ENCODE data around the gene RPL4. TPM values are rescaled to one million over a fixed set of nuclear protein-coding genes. Genes with fewer than 3 reads are reported as not detected.

RPL4 gene
- total and polyA plus RNA-seq, 10 of the 15 experiments (the other 5 are each of a cell fraction or from before 2014, with no cell fraction given): 2,004 to 8,888 (median 4,667) TPM

DNA sequence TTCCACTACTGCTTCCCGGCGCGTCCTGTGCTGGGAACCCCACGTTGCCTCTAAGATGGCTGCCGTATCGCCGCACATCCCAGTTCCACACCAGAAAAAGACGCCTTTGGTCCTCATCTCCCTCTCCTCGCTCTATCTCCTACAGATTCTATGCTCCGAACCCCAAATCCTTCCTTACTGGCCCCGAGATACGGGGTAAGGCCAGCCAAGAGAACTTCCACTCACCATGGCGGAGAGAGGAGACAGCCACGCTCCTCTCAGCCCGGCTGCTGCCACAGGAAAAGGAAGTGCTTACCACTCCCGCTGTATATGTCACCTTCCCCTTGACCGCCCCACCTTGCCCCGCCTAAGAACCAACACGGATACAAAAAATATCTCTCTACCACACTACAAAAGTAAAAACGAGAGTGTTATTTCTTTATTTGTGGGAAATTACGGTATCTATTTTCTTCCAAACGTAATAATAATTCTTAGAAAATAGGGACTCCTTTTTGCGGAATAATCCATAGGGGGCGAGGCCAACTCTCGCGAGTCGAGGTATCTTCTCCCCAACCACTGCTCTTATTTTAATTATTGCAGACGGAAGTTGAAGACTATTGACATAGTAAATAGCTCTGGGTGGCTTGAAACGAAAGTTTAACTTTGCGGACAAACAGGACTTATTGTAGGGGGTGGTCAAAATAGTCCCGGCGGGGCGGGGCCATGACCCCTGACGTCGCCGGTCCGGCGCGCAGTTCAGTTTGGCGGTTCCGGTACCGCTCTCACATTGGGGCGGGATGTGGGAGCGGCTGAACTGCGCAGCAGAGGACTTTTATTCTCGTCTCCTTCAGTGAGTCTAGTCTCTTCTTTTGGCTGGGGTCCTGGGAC is at the start of gene RPL4, which contains the start of gene ZWILCH (continued):
- no peak for TF ChIP-seq HDAC6 (IDR thresholded peaks at IDR 0.05; ENCODE audit: unreplicated experiment)
- TF ChIP-seq RCOR1 (conservative IDR thresholded peaks at IDR 0.05; ENCODE audit: low read depth, low read length): 0 out of 2 replicates have a peak, but pooled peaks have one; percentile 43
- no peak for TF ChIP-seq BMI1 (IDR thresholded peaks at IDR 0.05; ENCODE audit: borderline replicate concordance)
- TF ChIP-seq RB1 (IDR thresholded peaks at IDR 0.05; ENCODE audit: borderline replicate concordance): peak; percentile 45; the same call in 1 of the 2 replicates
- no peak; the same call in 1 of the 2 replicates for TF ChIP-seq SPI1 (IDR thresholded peaks at IDR 0.05; ENCODE audit: borderline replicate concordance, insufficient read depth, low read depth, low read length)
- peak in 1 of 2 experiments; percentile 55; a peak in 1 of 4 replicates for TF ChIP-seq ETV6 (conservative IDR thresholded peaks at IDR 0.05 in 1 of 2, IDR thresholded peaks at IDR 0.05 in 1 of 2; ENCODE audit: borderline replicate concordance in 1 of 2, low read depth in 1 of 2)
- TF ChIP-seq SUZ12 (IDR thresholded peaks at IDR 0.05; ENCODE audit: unreplicated experiment): no peak
- TF ChIP-seq HDAC2 (IDR thresholded peaks at IDR 0.05): no peak
- TF ChIP-seq YBX1 (IDR thresholded peaks at IDR 0.05): no peak
- TF ChIP-seq, protein P1, sequence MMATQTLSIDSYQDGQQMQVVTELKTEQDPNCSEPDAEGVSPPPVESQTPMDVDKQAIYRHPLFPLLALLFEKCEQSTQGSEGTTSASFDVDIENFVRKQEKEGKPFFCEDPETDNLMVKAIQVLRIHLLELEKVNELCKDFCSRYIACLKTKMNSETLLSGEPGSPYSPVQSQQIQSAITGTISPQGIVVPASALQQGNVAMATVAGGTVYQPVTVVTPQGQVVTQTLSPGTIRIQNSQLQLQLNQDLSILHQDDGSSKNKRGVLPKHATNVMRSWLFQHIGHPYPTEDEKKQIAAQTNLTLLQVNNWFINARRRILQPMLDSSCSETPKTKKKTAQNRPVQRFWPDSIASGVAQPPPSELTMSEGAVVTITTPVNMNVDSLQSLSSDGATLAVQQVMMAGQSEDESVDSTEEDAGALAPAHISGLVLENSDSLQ (IDR thresholded peaks at IDR 0.05): peak; percentile 61; the same call in 1 of the 2 replicates
- TF ChIP-seq NR2C1 (IDR thresholded peaks at IDR 0.05): peak; percentile 86
- TF ChIP-seq SMARCA5 (IDR thresholded peaks at IDR 0.05): peak; percentile 85; the same call in 1 of the 2 replicates
- peak; percentile 70; the same call in 1 of the 2 replicates for TF ChIP-seq FOXK2 (IDR thresholded peaks at IDR 0.05)
- peak; percentile 78 for TF ChIP-seq KLF5 (IDR thresholded peaks at IDR 0.05; ENCODE audit: partially characterized antibody)
- peak; percentile 97 for TF ChIP-seq CBFB (IDR thresholded peaks at IDR 0.05; ENCODE audit: low read depth)
- TF ChIP-seq ZNF384 (IDR thresholded peaks at IDR 0.05; ENCODE audit: borderline replicate concordance, low read depth, low read length): no peak
- TF ChIP-seq EED (IDR thresholded peaks at IDR 0.05; ENCODE audit: low read depth): no peak
- peak; percentile 63 for TF ChIP-seq IRF4 (IDR thresholded peaks at IDR 0.05; ENCODE audit: low read depth, low read length)
- TF ChIP-seq, protein P2, sequence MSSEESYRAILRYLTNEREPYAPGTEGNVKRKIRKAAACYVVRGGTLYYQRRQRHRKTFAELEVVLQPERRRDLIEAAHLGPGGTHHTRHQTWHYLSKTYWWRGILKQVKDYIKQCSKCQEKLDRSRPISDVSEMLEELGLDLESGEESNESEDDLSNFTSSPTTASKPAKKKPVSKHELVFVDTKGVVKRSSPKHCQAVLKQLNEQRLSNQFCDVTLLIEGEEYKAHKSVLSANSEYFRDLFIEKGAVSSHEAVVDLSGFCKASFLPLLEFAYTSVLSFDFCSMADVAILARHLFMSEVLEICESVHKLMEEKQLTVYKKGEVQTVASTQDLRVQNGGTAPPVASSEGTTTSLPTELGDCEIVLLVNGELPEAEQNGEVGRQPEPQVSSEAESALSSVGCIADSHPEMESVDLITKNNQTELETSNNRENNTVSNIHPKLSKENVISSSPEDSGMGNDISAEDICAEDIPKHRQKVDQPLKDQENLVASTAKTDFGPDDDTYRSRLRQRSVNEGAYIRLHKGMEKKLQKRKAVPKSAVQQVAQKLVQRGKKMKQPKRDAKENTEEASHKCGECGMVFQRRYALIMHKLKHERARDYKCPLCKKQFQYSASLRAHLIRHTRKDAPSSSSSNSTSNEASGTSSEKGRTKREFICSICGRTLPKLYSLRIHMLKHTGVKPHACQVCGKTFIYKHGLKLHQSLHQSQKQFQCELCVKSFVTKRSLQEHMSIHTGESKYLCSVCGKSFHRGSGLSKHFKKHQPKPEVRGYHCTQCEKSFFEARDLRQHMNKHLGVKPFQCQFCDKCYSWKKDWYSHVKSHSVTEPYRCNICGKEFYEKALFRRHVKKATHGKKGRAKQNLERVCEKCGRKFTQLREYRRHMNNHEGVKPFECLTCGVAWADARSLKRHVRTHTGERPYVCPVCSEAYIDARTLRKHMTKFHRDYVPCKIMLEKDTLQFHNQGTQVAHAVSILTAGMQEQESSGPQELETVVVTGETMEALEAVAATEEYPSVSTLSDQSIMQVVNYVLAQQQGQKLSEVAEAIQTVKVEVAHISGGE (CRISPR knock-in tag; IDR thresholded peaks at IDR 0.05): no peak
- peak; percentile 35 for TF ChIP-seq RELA (IDR thresholded peaks at IDR 0.05; ENCODE audit: borderline replicate concordance, partially characterized antibody)
- 0 out of 2 replicates have a peak, but pooled peaks have one; percentile 55 for TF ChIP-seq NFIC (IDR thresholded peaks at IDR 0.05; ENCODE audit: low read depth, low read length)
- peak; percentile 55; the same call in 1 of the 2 replicates for TF ChIP-seq IKZF1 (conservative IDR thresholded peaks at IDR 0.05)

Measured in GM12878 (cell line).